KBM-7 (cell line): Measurements from ENCODE around the gene TAS2R60.

Experiments used
- DNase-seq: peaks from one replicate; pipeline ENCODE4 v3.0.0-alpha.2; 2015
- in situ Hi-C: fragments of 300-500 bp; cut with MboI; formaldehyde crosslinking; loops from 2 replicates; pipeline ENCODE4 v1.14.3; 2020; ENCODE audit warnings: low sequenced_read_pairs, low pct_unique_long_range_greater_than_20kb, mixed read lengths

The TAS2R60 gene

DNA sequence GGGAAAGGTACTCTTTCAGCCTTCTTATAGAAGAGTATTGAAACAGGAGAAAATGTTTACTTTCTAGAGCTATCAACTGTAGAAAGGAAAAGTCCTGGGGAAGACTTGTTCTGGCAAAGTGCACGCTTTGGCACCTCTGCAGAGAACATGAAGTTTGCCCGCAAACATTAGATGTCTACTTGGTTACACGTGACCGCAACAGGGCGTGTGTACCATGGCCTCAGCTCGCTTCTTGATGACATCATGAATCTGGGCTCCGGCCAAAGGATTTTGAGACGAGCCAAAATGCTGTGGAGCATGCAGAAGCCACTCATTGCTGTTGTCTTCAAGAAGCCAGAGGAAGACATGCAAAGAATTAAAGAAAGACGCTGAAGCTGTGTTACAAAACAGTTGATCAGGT, 8.6 kb upstream of the TAS2R60 start:
- DNase-seq, result no peak
- in situ Hi-C loops, result no loop called here

DNA sequence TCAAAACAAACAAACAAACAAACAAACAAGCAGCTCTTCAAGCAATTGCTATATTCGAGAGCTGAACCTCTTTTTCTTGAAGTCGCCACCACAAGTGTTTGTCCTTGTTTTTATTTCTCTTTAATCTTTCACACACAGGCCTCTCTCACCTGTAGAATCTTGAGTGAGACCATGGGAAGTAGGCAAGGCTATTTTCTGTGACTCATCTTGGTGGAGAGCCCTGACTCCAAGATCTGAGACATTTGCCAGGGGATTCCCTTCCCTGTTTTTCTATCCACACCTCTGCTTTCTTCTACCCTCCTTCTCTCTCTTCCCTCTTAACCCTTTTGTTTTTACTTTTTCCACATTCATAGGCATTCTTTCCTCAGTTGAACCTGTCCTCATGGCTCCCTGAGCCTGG, 8.0 kb upstream of the TAS2R60 start:
- in situ Hi-C loops, result no loop called here
- no peak for DNase-seq

DNA sequence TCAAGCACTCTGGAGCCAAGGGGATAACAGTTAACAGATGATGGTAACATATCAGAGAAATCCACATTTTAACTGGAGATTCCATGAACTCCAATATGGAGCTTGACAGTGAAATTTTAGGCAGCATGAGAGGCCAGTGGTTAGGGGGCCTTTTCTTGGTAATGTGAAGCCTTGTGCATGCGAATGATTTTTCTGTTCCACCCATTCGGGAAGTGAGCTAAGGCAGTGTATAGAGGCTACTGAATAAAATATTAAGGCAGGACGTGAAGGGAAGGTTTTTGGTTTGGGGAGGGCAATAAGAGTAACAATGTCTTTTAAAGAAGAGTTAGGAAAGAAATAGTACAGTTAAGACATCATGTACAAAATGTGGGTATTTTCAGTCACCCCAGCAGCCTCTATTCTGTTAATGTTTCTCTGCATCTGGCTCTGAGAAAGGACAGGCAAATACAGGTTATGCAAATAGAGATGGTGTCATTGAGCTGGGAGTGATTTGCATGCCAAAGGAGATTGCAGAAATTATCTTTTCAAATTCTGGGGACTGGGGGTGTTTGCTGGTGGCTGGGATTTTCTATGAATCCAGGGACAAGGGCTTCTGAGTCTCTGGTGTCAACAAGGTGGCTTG, 6.8 kb upstream of the TAS2R60 start:
- in situ Hi-C loops, result no loop called here

DNA sequence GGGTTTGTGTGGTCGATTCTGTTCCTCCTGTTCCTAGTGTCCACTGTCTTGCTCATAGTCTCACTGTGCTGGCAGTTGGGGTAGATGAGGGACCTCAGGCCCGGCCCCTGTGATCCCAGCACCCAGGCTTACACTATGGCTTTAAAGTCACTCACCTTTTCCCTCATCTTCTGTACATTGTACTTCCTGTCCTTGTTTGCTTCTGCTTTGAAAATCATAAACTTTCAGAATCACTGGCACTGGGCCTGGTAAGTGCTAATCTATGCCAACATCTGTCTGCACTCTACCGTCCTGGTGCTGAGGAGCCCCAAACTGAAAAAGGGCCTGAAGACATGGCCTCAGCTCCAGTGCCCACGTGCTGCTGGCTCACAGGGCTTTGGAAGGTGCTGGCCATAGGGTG, 5.7 kb upstream of the TAS2R60 start:
- DNase-seq, result no peak
- in situ Hi-C loops, result no loop called here

More for the DNA sequence above, 6.8 kb upstream of the TAS2R60 start:
- no peak for DNase-seq

DNA sequence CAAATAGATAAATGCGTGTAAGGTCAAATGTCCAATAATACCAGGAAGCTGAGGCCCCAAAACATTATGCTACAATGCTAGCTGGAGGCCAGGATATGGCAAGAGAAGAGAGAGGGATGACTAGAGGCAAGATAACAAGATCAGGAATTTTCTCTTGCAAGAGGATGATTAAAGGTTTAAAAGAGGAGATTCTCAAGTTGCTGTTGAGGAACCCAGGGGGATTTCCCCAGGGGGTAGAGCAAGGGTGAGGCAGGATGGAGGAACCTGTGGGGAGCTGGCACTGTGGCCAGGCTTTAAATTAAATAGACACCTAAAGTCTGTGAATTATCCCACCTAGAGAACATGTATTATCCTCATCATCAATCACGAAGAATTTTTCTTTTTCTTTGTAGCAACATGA, 3.4 kb upstream of the TAS2R60 start:
- no peak for DNase-seq
- in situ Hi-C loops, result no loop called here

DNA sequence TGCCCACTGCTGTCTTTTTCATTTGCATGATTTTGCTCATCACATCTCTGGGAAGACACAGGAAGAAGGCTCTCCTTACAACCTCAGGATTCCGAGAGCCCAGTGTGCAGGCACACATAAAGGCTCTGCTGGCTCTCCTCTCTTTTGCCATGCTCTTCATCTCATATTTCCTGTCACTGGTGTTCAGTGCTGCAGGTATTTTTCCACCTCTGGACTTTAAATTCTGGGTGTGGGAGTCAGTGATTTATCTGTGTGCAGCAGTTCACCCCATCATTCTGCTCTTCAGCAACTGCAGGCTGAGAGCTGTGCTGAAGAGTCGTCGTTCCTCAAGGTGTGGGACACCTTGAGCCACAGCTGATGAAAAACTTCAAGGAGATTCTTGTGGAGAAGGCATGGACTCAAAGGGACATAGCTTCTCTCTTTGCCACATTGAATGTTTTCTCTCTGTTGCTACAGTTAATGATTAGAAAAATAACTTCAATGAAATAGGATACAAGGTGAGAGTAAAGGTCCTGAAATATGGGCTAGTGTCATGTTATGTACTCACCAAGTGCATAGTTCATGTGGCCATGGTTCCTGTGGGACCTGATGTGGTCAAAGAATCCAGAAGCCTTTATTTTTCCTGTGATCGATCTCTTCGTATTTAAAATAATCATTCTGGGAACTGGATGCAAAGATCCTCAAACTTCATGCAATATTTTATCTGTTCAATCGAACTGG, 970 bp downstream of the TAS2R60 start:
- DNase-seq, result no peak
- in situ Hi-C loops, result no loop called here

DNA sequence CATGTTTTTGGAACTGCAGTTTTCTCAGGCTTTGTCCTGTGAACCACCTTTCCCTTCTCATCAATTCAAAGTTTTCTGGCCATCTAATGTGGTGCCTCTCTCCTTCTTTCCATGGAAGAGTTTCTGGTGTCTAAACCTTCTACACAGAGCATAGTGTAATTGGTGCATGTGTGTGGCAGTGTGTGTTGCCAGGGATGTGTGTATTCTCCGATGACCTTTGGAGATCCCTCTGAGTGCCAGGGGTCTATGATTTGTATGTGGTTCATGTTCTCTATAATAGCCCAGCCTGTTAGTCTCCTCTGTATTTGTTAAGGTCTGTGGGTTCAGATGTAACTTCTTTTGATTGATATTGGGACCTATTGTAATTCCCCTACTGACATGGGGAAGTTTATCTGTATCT, 1.5 kb downstream of the TAS2R60 start:
- DNase-seq, result no peak
- in situ Hi-C loops, result no loop called here

DNA sequence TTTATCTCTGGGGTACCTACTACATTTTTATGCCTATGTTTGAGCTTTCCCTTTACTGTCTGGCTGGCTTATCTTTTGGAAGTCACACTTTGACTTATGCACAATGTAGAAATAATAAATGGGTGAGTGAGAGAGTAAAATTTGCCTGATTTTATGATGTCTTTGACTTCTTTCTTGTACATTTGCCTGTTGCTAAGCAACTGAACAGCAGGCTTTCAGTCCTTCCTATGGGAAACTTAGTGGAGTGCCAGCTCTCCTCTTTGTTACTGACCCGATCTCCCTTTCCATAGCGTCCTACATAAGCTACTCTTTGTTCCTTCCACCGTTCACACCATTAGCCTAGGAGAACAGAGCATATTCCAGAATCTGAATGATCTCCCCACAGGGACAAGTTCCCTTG, 4.2 kb downstream of the TAS2R60 start:
- in situ Hi-C loops, result no loop called here
- no peak for DNase-seq

DNA sequence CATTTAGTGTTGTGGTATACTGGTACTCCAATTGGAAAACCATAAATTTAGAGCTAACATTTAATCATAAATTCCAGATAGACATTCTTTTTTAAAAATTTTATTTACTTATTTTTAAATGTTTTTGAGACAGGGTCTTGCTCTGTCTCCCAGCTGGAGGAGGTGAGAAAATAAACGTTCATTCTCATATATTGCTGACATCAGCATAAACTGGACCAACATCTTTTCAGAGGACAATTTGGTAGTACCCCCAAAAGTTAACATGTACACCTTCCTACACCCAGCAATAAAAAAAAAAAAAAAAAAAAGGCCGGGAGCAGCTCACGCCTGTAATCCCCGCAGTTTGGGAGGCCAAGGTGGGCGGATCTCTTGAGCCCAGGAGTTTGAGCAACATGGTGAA, 5.2 kb downstream of the TAS2R60 start:
- DNase-seq, result no peak
- in situ Hi-C loops, result no loop called here

DNA sequence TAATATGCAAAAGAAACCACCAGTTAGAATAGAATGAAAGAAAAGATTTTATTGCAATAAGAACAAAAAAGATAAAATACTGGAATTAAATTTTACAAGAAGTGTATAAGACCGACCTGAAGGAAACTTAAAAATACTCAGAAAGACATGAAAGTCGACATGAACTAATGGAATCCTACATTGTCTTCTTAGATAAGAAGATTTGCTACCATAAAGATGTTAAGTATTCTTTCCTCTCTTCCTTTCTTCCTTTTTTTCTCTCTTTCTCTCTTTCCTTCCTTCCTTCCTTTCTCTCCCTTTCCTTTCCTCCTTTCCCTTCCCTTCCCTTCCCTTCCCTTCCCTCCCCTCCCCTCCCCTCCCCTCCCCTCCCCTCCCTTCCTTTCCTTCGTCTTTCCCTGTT, 6.5 kb downstream of the TAS2R60 start:
- in situ Hi-C loops, result no loop called here

DNA sequence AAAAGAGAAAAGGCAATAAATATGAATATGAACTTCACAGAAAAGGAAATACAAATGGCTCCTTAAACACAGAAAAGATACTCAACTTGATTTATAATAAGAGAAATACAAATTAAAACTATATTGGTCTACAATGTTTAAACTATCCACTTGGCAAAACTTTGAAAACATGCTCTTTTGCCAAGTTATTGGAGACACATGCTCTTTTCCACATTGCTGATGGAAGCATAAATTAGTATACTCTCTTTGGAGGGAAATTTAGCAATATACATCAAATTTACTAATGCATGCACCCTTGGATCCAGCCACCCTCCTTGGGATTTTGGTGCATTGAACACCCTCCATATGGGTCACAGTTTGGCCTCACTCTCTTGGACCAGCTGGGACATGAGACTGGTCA, 7.9 kb downstream of the TAS2R60 start:
- in situ Hi-C loops, result no loop called here
- no peak for DNase-seq

More for the DNA sequence above, 6.5 kb downstream of the TAS2R60 start:
- no peak for DNase-seq

DNA sequence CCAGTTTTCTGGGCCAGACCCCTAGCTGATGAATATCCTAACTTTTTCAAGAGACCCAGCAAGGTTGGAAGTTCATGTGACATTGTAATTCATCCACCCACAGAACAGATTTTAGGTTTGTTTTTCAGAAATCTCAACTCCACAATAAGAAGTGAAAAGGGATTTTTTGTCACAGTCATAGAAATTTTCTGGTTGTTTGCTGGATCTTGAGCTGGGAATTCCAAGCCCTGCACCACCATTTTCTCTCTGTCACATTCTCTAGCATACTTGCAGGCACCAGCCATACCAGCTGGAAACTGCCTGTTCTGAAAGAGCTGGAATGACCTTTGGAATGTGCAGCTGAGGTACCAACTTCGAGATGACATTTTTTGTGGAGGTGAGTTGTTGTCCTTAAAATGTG, 8.5 kb downstream of the TAS2R60 start:
- in situ Hi-C loops, result no loop called here

DNA sequence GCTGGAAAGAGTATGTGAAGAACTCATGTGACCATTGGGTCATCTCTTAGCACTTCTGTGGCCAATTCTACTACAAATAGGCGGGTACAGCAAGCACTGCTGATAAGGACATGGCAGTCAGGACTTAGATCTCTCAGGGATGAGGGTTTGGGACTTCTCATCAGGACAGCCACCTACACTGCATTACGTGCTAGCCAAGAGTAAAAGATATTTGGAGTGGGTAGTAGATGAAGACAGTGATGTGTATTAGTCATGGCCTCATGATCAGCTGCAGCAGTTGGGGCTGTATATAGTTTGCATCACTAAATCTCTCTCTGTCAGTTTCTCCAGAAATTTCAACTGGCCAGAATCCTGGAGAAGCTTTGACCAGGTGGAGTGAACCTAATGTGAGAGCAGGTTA, 9.2 kb downstream of the TAS2R60 start:
- DNase-seq, result no peak
- in situ Hi-C loops, result no loop called here

More for the DNA sequence above, 8.5 kb downstream of the TAS2R60 start:
- DNase-seq, result no peak

DNA sequence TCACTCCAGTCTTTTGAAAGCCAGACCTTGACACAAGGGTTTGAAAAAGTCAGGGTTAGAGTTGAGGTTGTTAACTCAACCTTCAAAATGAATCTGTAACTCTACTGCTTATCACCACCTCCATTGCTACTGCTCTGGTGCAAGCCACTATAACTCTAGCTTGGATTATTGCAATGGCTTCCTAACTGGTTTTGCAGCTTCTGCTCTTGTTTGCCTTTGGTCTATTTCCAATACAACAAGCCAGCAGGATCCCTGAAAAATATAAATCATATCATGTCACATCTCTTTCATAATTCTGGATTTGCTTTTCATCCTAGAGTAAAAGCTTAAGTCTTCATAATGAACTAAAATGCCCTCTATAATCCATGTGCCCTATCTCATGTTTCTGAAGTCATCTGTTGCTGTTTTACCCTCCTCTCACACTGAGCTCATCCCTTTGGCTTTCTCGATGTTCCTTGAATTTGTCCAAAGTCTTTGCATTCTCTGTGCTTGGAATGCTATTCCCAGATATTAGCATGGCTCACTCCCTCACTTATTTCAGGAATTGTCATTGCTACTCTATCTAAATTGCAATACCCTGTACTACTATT, 10.9 kb downstream of the TAS2R60 start:
- in situ Hi-C loops, result no loop called here
- no peak for DNase-seq

DNA sequence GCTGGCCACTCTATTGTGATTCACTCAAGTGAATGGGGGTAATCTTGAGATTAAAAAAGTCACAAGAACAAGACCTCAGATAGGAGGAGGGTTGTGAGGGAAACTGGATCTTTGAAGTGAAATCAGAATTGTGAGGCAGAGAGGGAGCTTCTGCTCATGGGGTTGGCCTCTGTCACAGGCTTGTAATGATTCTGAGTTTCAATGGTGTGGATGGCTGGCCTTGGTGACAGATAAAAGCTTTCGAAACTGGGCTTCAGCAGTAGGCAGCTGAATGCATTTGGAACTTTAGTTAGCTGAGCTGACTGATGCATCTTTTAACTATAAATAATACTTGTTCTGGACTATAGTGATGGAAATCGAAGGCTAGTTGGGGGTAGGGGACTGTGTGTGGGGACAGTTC, 12.2 kb downstream of the TAS2R60 start:
- in situ Hi-C loops, result no loop called here
- DNase-seq, result no peak

DNA sequence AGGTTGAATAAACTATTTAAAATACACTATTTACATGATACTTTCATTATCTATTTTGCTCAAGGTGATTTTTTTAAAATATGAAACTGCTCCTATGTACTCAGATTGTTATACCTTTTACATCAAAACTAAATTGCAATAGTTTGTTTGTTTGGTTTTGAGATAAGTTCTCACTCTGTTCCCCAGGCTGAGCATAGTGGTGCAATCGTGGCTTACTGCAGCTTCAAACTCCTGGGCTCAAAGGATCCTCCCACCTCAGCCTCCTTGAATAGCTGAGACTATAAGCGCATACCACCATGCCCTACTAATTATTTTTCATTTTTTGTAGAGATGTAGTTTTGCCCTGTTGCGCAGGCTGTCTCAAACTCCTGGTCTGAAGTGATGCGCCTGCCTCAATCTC, 12.7 kb downstream of the TAS2R60 start:
- DNase-seq, result no peak
- in situ Hi-C loops, result no loop called here

DNA sequence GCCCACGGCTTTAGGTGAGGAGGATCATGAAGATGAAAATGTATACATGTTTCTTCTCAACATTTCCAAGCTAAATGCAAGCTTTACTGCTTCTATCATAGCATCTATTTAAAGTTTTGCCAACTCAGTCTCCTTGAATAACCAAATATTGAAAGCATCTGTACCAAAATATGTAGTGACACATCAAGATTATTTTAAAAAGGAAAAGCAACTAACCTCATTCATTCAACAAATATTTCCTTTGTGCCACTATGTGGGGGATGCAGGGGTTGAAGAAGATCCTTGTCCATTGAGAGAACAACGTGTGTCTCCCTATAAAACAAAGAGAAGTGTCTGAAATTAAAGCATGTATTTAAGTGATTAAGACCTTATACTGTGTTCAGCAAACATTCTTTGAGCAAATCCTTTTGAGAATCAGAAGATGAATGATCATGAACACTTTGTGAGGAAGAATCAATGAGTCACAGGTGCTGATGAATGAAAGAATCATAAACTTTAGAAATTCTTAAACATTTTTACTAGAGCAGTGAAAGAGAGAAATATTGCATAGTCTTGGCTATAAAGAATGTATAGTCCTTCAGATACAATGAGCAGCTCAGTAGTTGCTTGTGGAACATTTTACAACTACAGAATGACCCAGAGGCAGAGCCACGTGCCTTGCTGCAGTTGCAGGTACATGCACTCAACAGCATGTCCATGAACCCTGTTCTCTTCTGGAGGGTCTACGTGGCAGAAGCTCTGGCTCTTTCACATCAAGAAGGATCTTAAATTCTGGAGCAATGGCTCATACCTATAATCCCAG, 13.9 kb downstream of the TAS2R60 start:
- DNase-seq, result no peak
- in situ Hi-C loops, result no loop called here

DNA sequence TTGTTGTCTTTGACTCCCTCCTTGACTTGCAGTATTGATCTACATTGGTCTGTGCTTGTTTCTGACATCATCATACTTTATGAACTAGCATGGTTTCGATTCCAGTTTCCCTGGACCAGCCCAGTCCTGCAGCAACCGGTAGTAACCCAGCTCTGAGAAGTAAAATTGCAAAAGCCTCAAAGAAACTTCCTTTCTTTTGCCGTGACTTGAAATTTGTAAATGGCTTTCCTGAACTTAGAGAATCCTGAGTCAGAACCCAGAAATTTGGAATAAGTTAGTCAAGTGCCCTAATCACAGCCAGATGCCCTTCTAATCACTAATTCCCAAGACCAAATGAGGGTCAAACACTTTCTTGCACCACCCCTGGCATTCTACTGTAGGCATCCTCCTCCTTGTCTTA, 15.0 kb downstream of the TAS2R60 start:
- DNase-seq, result no peak
- in situ Hi-C loops, result no loop called here

DNA sequence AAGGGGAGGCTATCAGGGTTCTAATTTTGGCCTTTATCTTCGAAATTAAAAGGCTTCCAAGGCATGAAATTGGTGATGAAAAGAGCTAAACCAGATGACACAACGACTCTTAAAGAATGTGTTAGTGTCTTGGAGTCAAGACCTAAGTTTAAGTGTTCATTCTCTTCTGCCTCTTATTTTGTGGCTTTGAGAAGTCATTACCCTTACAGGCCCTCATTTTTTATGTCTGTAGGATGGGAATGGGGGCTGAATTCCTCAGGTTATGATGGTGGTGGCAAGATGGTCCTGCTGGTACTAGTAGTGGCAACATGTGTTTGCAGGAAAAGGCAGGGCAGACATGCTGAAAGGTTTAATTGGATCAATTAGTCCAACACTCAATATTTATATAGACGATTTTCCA, 15.4 kb downstream of the TAS2R60 start:
- DNase-seq, result no peak
- in situ Hi-C loops, result no loop called here

DNA sequence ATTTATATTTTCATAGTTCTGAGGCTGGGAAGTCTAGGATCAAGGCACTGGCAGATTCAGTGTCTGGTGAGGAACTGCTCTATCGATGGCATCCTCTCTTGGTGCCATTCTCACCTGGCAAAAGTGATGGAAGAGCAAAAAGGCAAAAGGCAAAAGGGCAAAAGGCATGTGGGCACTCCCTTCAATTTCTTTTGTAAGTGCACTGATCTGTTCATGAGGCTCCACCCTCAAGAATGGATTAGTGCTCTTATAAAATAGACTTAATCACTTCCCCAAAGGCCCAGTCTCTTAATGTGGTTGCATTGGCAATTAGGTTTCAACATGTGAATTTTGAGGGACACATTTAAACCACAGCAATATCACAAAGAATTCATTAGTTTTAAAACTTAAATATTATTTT, 16.1 kb downstream of the TAS2R60 start:
- DNase-seq, result no peak
- in situ Hi-C loops, result no loop called here
